ENCODE data around the gene SH3RF3. TPM values are rescaled to one million over a fixed set of nuclear protein-coding genes. Genes with fewer than 3 reads are reported as not detected.

Gene SH3RF3
- total and polyA plus RNA-seq, 9 of the 15 experiments (the other 6 are each of a cell fraction or from before 2014, with no cell fraction given), result 0.02 TPM; not detected in 8

DNA sequence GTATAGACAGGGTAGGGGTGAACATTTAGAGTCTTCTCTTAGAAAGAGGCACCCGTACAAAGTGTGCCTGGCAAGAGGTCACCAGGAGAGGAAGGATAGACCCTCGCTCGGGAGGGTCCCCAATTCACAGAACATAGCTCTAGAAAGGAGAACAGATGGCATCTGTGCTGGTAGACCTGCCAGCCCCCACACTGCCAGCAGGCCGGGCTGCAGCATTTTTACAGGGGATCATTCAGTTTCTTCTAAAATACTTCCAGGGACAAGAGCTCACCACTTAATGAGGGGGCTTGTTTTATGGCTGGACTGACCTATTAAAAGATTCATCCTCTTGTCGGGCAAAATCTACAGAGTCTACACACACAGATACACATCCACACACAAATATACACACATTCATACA lies 334.9 kb downstream of the SH3RF3 start (continued):
- TF ChIP-seq, protein P1, sequence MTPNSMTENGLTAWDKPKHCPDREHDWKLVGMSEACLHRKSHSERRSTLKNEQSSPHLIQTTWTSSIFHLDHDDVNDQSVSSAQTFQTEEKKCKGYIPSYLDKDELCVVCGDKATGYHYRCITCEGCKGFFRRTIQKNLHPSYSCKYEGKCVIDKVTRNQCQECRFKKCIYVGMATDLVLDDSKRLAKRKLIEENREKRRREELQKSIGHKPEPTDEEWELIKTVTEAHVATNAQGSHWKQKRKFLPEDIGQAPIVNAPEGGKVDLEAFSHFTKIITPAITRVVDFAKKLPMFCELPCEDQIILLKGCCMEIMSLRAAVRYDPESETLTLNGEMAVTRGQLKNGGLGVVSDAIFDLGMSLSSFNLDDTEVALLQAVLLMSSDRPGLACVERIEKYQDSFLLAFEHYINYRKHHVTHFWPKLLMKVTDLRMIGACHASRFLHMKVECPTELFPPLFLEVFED (CRISPR knock-in tag; conservative IDR thresholded peaks at IDR 0.05), result no peak
- TF ChIP-seq TCF3 (CRISPR knock-in tag; IDR thresholded peaks at IDR 0.05), result no peak
- no peak for TF ChIP-seq SMARCA4 (IDR thresholded peaks at IDR 0.05)
- no peak for TF ChIP-seq ERF (CRISPR knock-in tag; IDR thresholded peaks at IDR 0.05)
- TF ChIP-seq SMAD2 (IDR thresholded peaks at IDR 0.05; ENCODE audit: low read depth, low read length), result no peak
- TF ChIP-seq, protein P2, sequence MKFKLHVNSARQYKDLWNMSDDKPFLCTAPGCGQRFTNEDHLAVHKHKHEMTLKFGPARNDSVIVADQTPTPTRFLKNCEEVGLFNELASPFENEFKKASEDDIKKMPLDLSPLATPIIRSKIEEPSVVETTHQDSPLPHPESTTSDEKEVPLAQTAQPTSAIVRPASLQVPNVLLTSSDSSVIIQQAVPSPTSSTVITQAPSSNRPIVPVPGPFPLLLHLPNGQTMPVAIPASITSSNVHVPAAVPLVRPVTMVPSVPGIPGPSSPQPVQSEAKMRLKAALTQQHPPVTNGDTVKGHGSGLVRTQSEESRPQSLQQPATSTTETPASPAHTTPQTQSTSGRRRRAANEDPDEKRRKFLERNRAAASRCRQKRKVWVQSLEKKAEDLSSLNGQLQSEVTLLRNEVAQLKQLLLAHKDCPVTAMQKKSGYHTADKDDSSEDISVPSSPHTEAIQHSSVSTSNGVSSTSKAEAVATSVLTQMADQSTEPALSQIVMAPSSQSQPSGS (CRISPR knock-in tag; IDR thresholded peaks at IDR 0.05), result no peak
- no peak for TF ChIP-seq RBM17 (IDR thresholded peaks at IDR 0.05; ENCODE audit: borderline replicate concordance, low read depth, low read length)

DNA sequence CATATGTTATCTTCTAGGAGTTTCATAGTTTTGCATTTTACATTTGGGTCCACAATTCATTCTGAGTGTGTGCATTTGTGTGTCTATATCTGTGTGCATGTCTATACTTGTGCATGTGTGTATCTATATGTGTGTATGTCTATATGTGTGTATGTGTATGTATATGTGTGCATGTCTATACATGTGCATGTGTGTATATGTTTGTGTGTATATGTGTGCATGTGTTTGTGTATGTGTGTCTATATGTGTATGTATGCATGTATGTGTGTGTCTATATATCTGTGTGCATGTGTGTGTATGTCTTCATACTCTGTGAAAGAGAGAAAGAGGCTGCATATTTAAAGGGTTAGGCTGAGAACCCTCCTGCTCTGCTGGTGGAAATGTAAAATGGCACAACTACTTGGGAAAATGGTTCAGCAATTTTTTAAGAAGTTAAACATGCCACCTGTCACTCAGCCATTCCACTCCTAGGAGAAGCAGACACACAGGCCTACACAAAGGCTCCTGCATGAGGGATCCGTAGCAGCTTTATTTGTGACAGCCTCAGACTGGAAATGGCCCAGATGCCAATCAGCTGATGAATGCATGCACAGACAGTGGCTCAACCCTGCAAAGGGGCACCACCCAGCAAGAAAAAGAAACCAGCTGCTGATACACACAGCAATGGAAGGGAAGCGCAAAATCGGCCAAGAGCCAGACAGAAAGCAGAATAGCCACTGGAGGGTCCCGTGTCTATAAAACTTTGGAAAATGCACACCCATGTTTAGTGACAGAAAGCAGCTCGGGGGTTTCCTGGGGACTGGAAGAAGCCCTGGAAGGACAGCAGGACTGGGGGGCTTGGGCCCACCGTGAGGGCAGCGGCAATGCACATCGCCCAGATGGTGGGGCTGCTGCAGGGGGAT lies 337.9 kb downstream of the SH3RF3 start:
- Histone ChIP-seq H3K4me1 (replicated peaks in 1 of 2; ENCODE audit: control insufficient read depth in 2 of 2, insufficient read depth in 2 of 2, low read length in 2 of 2) (no peaks in the 10 kb centered on the region), H3K9ac (ENCODE audit: insufficient read depth in 1 of 2, low read depth in 2 of 2, low read length in 2 of 2) (no peak overlapping the region), H3K4me3 (no peak overlapping the region), H3K79me2 (ENCODE audit: control insufficient read depth, insufficient read depth, low read length) (no peaks in the 10 kb centered on the region), H3K9me1 (ENCODE audit: control insufficient read depth, insufficient read depth, low read length) (no peaks in the 10 kb centered on the region), H3K4me2 (ENCODE audit: insufficient read depth, low read length) (no peak overlapping the region), H3K36me3 (ENCODE audit: control insufficient read depth, insufficient read depth, low read length) (no peaks in the 10 kb centered on the region), H4K20me1 (replicated peaks; ENCODE audit: control insufficient read depth, insufficient read depth, low read length) (no peaks in the 10 kb centered on the region; the same call in 1 of the 2 replicates), H2AFZ (ENCODE audit: low read depth, low read length) (no peak overlapping the region), H3K27ac (ENCODE audit: extremely low read depth, low read depth, low read length) (no peak overlapping the region), H3K9me3 (replicated peaks; ENCODE audit: control insufficient read depth, insufficient read depth, low read depth, low read length) (no peaks in the 10 kb centered on the region), H3K27me3 (ENCODE audit: control insufficient read depth in 2 of 2, insufficient read depth in 2 of 2, low read length in 2 of 2) (peaks cover 6 to 33% of the 10 kb centered on the region in 2 experiments; a peak in 4 of 5 replicates)
- TF ChIP-seq ARNT (IDR thresholded peaks at IDR 0.05) (no peak), KDM1A (IDR thresholded peaks at IDR 0.05) (no peak), ADNP (tag; IDR thresholded peaks at IDR 0.05) (no peak)
- WGBS (ENCODE audit: insufficient coverage, low coverage, missing lambda C conversion rate), result 2% methylated on average over 8 of the region's 8 CpGs
- in situ Hi-C loops (cut with MboI) (no loop called here), intact Hi-C loops (cut with micrococcal nuclease) (no loop called here)
- ATAC-seq (no peak), FAIRE-seq (no peak), DNase-seq (ENCODE audit: extremely low read depth in 1 of 4, low spot score in 3 of 4) (no peak)
- BruUV-seq (replicated peaks), result no TSS peak
- POLR2A ChIA-PET, result no interaction called here
- CTCF ChIA-PET (ENCODE audit: low intra/inter-chr PET ratio), result no interaction called here
